ENCODE measurements around the gene OR2H2.

The OR2H2 gene

DNA sequence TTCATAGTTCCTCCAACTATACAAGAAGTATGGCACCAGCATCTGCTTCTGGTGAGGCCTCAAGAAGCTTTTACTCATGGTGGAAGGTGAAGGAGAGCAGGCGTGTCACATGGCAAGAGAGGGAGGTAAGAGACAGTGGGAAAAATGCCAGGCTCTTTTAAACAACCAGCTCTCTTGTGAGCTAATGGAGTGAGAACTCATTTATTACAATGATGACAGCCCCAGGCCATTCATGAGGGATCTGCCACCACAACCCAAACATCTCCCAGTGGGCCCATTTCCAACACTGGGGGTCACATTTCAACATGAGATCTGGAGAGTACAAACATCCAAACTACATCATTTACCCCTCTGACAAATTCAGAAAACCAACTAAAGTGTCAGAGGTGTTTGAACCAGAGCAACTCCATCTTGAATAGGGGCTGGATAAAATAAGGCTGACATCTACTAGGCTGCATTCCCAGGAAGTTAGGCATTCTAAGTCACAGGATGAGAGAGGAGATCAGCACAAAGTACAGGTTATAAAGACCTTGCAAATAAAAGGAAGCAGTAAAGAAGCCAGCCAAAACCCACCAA is 23.2 kb upstream of the OR2H2 start:
- H3K9me3 Mint-ChIP-seq = no peaks in the 10 kb centered on the region
- no peaks in the 10 kb centered on the region for H3K4me1 Mint-ChIP-seq
- peaks cover 46% of the 10 kb centered on the region for H3K27me3 Mint-ChIP-seq (ENCODE audit: low read depth)
- H3K27ac Mint-ChIP-seq = no peak overlapping the region
- TF ChIP-seq, protein P1, sequence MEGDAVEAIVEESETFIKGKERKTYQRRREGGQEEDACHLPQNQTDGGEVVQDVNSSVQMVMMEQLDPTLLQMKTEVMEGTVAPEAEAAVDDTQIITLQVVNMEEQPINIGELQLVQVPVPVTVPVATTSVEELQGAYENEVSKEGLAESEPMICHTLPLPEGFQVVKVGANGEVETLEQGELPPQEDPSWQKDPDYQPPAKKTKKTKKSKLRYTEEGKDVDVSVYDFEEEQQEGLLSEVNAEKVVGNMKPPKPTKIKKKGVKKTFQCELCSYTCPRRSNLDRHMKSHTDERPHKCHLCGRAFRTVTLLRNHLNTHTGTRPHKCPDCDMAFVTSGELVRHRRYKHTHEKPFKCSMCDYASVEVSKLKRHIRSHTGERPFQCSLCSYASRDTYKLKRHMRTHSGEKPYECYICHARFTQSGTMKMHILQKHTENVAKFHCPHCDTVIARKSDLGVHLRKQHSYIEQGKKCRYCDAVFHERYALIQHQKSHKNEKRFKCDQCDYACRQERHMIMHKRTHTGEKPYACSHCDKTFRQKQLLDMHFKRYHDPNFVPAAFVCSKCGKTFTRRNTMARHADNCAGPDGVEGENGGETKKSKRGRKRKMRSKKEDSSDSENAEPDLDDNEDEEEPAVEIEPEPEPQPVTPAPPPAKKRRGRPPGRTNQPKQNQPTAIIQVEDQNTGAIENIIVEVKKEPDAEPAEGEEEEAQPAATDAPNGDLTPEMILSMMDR (IDR thresholded peaks at IDR 0.05; ENCODE audit: unreplicated experiment in 3 of 3) = no peak
- no peaks in the 10 kb centered on the region for H3K36me3 Mint-ChIP-seq (ENCODE audit: low read depth)
- H3K4me3 Mint-ChIP-seq = no peak overlapping the region

- TF ChIP-seq, protein P1 (IDR thresholded peaks at IDR 0.05; ENCODE audit: unreplicated experiment in 3 of 3) = no peak
- Mint-ChIP-seq H3K36me3 (ENCODE audit: low read depth) (no peaks in the 10 kb centered on the region), H3K27ac (no peak overlapping the region), H3K4me1 (no peaks in the 10 kb centered on the region), H3K4me3 (no peak overlapping the region), H3K9me3 (no peaks in the 10 kb centered on the region), H3K27me3 (ENCODE audit: low read depth) (peaks cover 35% of the 10 kb centered on the region)
These were observed 21.4 kb upstream of the OR2H2 start for GRCh38 chr6:29563435-29563965.

DNA sequence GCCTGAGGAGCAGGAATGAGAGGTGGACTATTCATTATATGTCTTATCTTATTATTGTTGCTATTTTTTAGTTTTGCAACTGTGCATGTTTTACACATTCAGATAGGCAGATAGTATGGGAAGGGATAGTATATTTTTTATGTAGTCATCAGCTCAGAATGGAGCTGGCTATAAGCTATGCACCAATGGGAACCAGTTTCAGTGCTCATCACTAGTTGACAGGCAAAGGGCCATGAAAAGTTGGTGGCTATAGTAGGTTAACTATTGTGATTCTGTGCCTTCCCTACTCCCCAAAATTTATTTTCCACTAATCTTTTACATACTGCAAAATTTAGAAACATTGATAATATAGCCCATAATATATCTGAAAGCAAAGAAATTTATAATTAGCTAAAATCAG is 20.0 kb upstream of the OR2H2 start:
- Mint-ChIP-seq H3K4me1 (no peaks in the 10 kb centered on the region), H3K4me3 (no peak overlapping the region), H3K27ac (no peak overlapping the region), H3K27me3 (ENCODE audit: low read depth) (peaks cover 26% of the 10 kb centered on the region), H3K36me3 (ENCODE audit: low read depth) (no peaks in the 10 kb centered on the region), H3K9me3 (no peaks in the 10 kb centered on the region)
- TF ChIP-seq, protein P1 (IDR thresholded peaks at IDR 0.05; ENCODE audit: unreplicated experiment in 3 of 3) = no peak

- Mint-ChIP-seq H3K4me1 (no peaks in the 10 kb centered on the region), H3K4me3 (no peak overlapping the region), H3K36me3 (ENCODE audit: low read depth) (no peaks in the 10 kb centered on the region), H3K27ac (no peak overlapping the region), H3K9me3 (no peaks in the 10 kb centered on the region), H3K27me3 (ENCODE audit: low read depth) (peaks cover 23% of the 10 kb centered on the region)
- TF ChIP-seq, protein P1 (IDR thresholded peaks at IDR 0.05; ENCODE audit: unreplicated experiment in 3 of 3) = no peak
These were observed 18.1 kb upstream of the OR2H2 start for GRCh38 chr6:29566856-29567255.

GRCh38 chr6:29567541-29567940 is 17.4 kb upstream of the OR2H2 start:
- no peaks in the 10 kb centered on the region for H3K4me1 Mint-ChIP-seq
- peaks cover 28% of the 10 kb centered on the region for H3K27me3 Mint-ChIP-seq (ENCODE audit: low read depth)
- TF ChIP-seq, protein P1 (IDR thresholded peaks at IDR 0.05; ENCODE audit: unreplicated experiment in 3 of 3) = no peak
- no peak overlapping the region for H3K4me3 Mint-ChIP-seq
- H3K36me3 Mint-ChIP-seq (ENCODE audit: low read depth) = no peaks in the 10 kb centered on the region
- no peak overlapping the region for H3K27ac Mint-ChIP-seq
- no peaks in the 10 kb centered on the region for H3K9me3 Mint-ChIP-seq

GRCh38 chr6:29567991-29568390 is 16.9 kb upstream of the OR2H2 start:
- no peaks in the 10 kb centered on the region for H3K4me1 Mint-ChIP-seq

More at GRCh38 chr6:29567991-29568390, 16.9 kb upstream of the OR2H2 start:
- Mint-ChIP-seq H3K27me3 (ENCODE audit: low read depth) (peaks cover 27% of the 10 kb centered on the region), H3K27ac (no peak overlapping the region), H3K36me3 (ENCODE audit: low read depth) (no peaks in the 10 kb centered on the region), H3K4me3 (no peak overlapping the region), H3K9me3 (no peaks in the 10 kb centered on the region)
- TF ChIP-seq, protein P1 (IDR thresholded peaks at IDR 0.05; ENCODE audit: unreplicated experiment in 3 of 3) = no peak

Measured in nephron (organoid).